GM12892 (cell line): ENCODE data around the gene ASCC3.

Experiments
- POLR2A ChIP-seq: IDR thresholded peaks from 2 replicates; pipeline ENCODE4 v1.6.1; 2011; ENCODE audit warnings: low read depth, low read length, control low read depth
- POLR2AphosphoS5 ChIP-seq: IDR thresholded peaks from 2 replicates; pipeline ENCODE4 v1.6.1; 2011; ENCODE audit warnings: low read depth, low read length, control low read depth
- TAF1 ChIP-seq: IDR thresholded peaks from 2 replicates; pipeline ENCODE4 v1.6.1; 2011; ENCODE audit warnings: low read depth, mild to moderate bottlenecking, control low read depth, low read length, borderline replicate concordance

DNA sequence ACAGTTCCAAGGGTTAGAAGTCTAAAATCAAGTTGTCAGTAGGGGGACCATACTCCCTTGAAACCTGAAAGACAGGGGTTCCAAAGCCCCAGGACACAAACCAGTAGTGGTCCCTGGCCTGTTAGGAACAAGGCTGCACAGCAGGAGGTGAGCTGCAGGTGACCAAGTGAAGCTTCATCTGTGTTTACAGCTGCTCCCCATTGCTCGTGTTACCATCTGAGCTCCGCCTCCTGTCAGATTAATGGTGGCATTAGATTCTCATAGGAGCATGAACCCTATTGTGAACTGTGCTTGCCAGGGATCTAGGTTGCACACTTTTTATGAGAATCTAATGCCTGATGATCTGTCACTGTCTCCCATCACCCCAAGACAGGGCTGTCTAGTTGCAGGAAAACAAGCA is 391.1 kb downstream of the ASCC3 start:
- no peak for TF ChIP-seq POLR2A
- TF ChIP-seq POLR2AphosphoS5, result no peak
- TF ChIP-seq TAF1, result no peak
